BJ (cell line): ENCODE data around the gene DNAJC18. TPM values are rescaled to one million over a fixed set of nuclear protein-coding genes. Genes with fewer than 3 reads are reported as not detected.

Experiments used
- CTCF ChIA-PET: fragments of 350-600 bp; formaldehyde crosslinking; extraction: SDS; loops from one replicate; lab custom pipeline; 2021; ENCODE audit warnings: antibody characterized with exemption, inconsistent platforms; lab: Yijun Ruan, JAX
- POLR2A ChIA-PET: fragments of 300-600 bp; sonication (Branson Sonifier 250); formaldehyde crosslinking; extraction: SDS; loops from one replicate; lab custom pipeline; 2021; ENCODE audit warnings: antibody characterized with exemption; lab: Charles Lee
- DNase-seq: peaks from one replicate; pipeline ENCODE4 v3.0.0-alpha.2; 2011; ENCODE audit warnings: low read depth
- H3K27me3 ChIP-seq: 2 replicates; pipeline ENCODE4 v1.6.0; 2011; ENCODE audit warnings: low read length; ENCODE audit not compliant: control insufficient read depth, insufficient read depth
- H3K36me3 ChIP-seq: 2 replicates; pipeline ENCODE4 v1.5.1; 2011; ENCODE audit warnings: low read length; ENCODE audit not compliant: control insufficient read depth, insufficient read depth
- H3K4me3 ChIP-seq: 2 replicates; pipeline ENCODE4 v1.5.1; 2011; ENCODE audit warnings: low read depth, mild to moderate bottlenecking, control low read depth, low read length
- polyA plus RNA-seq: library from polyadenylated mRNA; depleted of rRNA; stranded (reverse); fragments of >200 nt; gene quantifications from 2 replicates; pipeline ENCODE4 v1.2.3, GENCODE V29; 2011
- TF ChIP-seq, protein P1 (sequence below): IDR thresholded peaks from 2 replicates; pipeline ENCODE4 v1.5.1; 2011; ENCODE audit warnings: low read depth, mild to moderate bottlenecking, control low read depth, inconsistent platforms, low read length, moderate library complexity; ENCODE audit not compliant: insufficient read depth

Gene DNAJC18
- polyA plus RNA-seq, 1 experiment = 5.2 TPM

DNA sequence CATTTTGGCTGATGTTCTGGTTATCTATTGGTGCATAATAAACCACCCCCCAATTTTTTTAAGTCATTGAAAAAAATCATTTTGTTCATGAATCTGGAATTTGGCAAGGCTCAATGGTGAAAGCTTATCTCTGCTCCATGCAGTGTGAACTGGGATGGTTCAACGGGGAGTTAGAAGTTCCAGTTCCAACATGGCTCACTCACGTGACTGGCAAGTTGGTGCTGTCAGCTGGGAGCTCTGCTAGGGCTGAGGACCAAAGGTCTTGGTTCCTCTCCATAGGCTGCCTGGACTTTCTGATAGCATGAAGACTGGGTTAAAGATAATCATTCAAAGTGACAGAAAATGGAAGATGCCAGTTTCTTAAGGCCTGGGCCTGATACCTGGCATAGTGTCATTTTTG, 32.4 kb downstream of the DNAJC18 start:
- Histone ChIP-seq H3K4me3 (no peak overlapping the region), H3K36me3 (no peaks in the 10 kb centered on the region), H3K27me3 (no peaks in the 10 kb centered on the region)
- no peak for DNase-seq
- ChIA-PET CTCF (interaction anchor here (1.2 to 1.7 kb wide), 5 partner anchors 11 to 110 kb away, joined by 3 to 4 read pairs (median 4); no protein-coding TSS in a partner anchor), POLR2A (no interaction called here)
- TF ChIP-seq, protein P1, sequence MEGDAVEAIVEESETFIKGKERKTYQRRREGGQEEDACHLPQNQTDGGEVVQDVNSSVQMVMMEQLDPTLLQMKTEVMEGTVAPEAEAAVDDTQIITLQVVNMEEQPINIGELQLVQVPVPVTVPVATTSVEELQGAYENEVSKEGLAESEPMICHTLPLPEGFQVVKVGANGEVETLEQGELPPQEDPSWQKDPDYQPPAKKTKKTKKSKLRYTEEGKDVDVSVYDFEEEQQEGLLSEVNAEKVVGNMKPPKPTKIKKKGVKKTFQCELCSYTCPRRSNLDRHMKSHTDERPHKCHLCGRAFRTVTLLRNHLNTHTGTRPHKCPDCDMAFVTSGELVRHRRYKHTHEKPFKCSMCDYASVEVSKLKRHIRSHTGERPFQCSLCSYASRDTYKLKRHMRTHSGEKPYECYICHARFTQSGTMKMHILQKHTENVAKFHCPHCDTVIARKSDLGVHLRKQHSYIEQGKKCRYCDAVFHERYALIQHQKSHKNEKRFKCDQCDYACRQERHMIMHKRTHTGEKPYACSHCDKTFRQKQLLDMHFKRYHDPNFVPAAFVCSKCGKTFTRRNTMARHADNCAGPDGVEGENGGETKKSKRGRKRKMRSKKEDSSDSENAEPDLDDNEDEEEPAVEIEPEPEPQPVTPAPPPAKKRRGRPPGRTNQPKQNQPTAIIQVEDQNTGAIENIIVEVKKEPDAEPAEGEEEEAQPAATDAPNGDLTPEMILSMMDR = no peak

DNA sequence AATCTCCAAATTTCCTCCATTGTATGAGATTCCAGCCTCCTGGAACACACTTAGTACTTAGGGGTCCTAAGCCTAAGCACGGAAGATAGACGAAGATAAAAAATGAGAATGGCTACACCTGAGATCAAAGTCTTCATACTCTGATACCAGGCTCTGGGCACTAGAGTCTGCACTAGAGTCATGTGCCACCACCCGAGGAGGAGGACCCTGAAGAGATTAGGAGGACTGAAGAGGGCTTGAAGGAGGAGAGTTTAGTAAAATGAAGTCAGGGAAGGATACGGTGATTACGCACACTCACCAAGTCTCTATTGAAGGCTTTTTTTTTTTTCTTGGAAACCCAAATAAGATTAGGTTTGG, 34.9 kb downstream of the DNAJC18 start:
- H3K36me3 ChIP-seq = no peaks in the 10 kb centered on the region
- H3K4me3 ChIP-seq = peak overlapping the region; percentile 64
- no peak for DNase-seq
- POLR2A ChIA-PET = no interaction called here
- no peaks in the 10 kb centered on the region for H3K27me3 ChIP-seq
- TF ChIP-seq, protein P1 = no peak
- CTCF ChIA-PET = interaction anchor here (1.0 to 2.7 kb wide), 3 partner anchors 10 to 110 kb away, joined by 3 to 8 read pairs (median 4); partner anchors contain the start of gene PROB1

DNA sequence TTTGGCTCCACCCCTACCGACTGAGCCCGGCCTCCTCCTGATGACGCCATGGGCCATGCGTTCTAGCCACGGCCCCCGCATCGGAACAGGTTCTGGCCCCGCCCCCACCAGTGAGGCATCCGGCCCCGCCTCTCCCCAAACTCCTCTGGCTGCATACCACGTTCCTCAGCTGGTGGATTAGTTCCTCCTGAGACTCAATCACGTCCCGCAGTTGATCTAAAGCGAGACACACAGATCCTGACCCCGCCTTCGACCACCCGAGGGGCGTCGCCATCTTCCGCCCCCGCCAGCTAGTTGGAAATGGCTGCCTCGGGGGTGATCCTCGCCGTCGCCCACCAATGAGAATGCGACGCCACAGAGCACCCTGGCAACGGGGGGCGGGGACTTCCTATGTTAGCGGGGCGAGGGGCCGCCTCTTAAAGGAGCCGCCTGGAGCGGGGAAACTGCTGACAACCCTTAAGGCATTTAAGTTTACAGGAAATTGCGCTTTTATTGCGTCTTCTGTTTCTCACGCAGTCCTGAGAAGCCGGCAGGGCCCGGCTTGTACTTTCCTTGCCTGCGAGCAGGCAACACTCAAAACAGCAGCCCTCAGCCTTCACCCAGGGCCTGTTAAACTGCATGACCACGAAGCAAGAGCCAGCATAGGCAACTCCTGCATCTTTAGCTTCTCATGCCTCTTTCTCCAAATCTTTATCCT, 35.4 kb downstream of the DNAJC18 start, which contains the start of gene SPATA24:
TSS of gene SPATA24 (minus strand) at position 303 of the 697 bp plus-strand sequence. CDS start at position 274, 29 bp downstream.
- Histone ChIP-seq H3K4me3 (peak within 1 kb of the TSS; percentile 64), H3K27me3 (no peaks in the 10 kb centered on the region), H3K36me3 (no peaks in the 10 kb centered on the region)
- TF ChIP-seq, protein P1 = no peak
- CTCF ChIA-PET = interaction anchor here (0.9 to 2.7 kb wide), 5 partner anchors 9 to 110 kb away, joined by 3 to 8 read pairs (median 3); partner anchors contain the start of gene PROB1
- peak; percentile 90 for DNase-seq
- POLR2A ChIA-PET = interaction anchor here (0.8 kb wide), 1 partner anchor 34 kb away, joined by 3 read pairs; no protein-coding TSS in a partner anchor

DNA sequence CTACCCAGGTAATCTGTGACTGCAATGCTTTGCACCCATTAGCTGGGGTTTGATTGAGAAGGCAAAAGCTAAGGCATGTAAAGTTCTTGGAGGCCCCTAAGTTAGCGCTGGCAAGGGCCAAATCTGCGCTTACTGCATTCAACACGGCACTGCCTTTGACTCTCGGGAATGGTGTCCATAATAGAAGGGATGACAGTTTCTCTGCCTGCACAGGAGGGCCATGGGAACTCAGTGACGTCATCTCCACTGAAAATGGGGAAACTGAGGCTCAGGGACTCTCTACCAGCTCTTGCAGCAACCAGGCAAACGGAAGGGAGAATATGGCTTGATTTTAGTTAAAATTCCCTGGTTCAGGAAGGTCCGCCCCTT, 35.9 kb downstream of the DNAJC18 start:
- CTCF ChIA-PET = interaction anchor here (0.9 to 2.7 kb wide), 4 partner anchors 13 to 111 kb away, joined by 3 to 8 read pairs (median 4); no protein-coding TSS in a partner anchor
- POLR2A ChIA-PET = interaction anchor here (0.8 kb wide), 1 partner anchor 34 kb away, joined by 3 read pairs; no protein-coding TSS in a partner anchor

More for the DNA sequence above, 35.9 kb downstream of the DNAJC18 start:
- Histone ChIP-seq H3K27me3 (no peaks in the 10 kb centered on the region), H3K4me3 (peak overlapping the region; percentile 64), H3K36me3 (no peaks in the 10 kb centered on the region)
- no peak for DNase-seq
- TF ChIP-seq, protein P1 = no peak
